HG03103 (cell line): ENCODE results near the gene CAMTA1.

Source experiments
- ATAC-seq: cut with Tn5 transposase; IDR thresholded peaks from one replicate; pipeline ENCODE4 v1.9.1; 2021; ENCODE audit warnings: low read depth; ENCODE audit not compliant: unreplicated experiment

CAMTA1 gene

GRCh38 chr1:7565099-7565750 is 780.0 kb downstream of the CAMTA1 start:
- no peak for ATAC-seq

GRCh38 chr1:7566417-7567375 is 781.4 kb downstream of the CAMTA1 start:
- ATAC-seq, result no peak

GRCh38 chr1:7567376-7567775 is 782.1 kb downstream of the CAMTA1 start:
- no peak for ATAC-seq

GRCh38 chr1:7568053-7568452 is 782.8 kb downstream of the CAMTA1 start:
- no peak for ATAC-seq

GRCh38 chr1:7568901-7569524 is 783.8 kb downstream of the CAMTA1 start:
- no peak for ATAC-seq

- ATAC-seq, result no peak
Observed at GRCh38 chr1:7570311-7570710, 785.1 kb downstream of the CAMTA1 start.

- no peak for ATAC-seq
Observed at GRCh38 chr1:7572654-7573152, 787.4 kb downstream of the CAMTA1 start.

GRCh38 chr1:7573481-7573880 is 788.2 kb downstream of the CAMTA1 start:
- ATAC-seq, result no peak

- no peak for ATAC-seq
Observed at GRCh38 chr1:7574121-7575040, 789.1 kb downstream of the CAMTA1 start.

GRCh38 chr1:7575041-7575400 is 789.8 kb downstream of the CAMTA1 start:
- ATAC-seq, result no peak

GRCh38 chr1:7576946-7577657 is 791.8 kb downstream of the CAMTA1 start:
- no peak for ATAC-seq

GRCh38 chr1:7578206-7578605 is 793.0 kb downstream of the CAMTA1 start:
- ATAC-seq, result no peak

- ATAC-seq, result no peak
Observed at GRCh38 chr1:7579016-7579415, 793.8 kb downstream of the CAMTA1 start.

- ATAC-seq, result no peak
Observed at GRCh38 chr1:7579831-7580804, 794.9 kb downstream of the CAMTA1 start.

- ATAC-seq, result no peak
Observed at GRCh38 chr1:7580923-7581753, 795.9 kb downstream of the CAMTA1 start.

GRCh38 chr1:7581754-7582459 is 796.7 kb downstream of the CAMTA1 start:
- ATAC-seq, result no peak

- ATAC-seq, result no peak
Observed at GRCh38 chr1:7582460-7582972, 797.3 kb downstream of the CAMTA1 start.
